Stomach (tissue), 9 donors: ENCODE results near the gene TECTB. TPM values are rescaled to one million over a fixed set of nuclear protein-coding genes. Genes with fewer than 3 reads are reported as not detected.

Source experiments
- DNase-seq, 2 donors: peaks; one replicate each; pipeline versions ENCODE4 v3.0.0 to v3.0.0-alpha.2; 2013 to 2019
- H3K27ac ChIP-seq, 5 donors: fragments of 200-600 bp in 4 of 5; sonication (generic) in 4 of 5; one replicate each; pipeline ENCODE4 v1.5.1; 2013 to 2019; ENCODE audit warnings: mild to moderate bottlenecking in 1 of 5, moderate library complexity in 1 of 5
- H3K27me3 ChIP-seq, 3 donors: fragments of 200-600 bp; sonication (generic); one replicate each; pipeline ENCODE4 v1.5.1; 2017 to 2019; ENCODE audit warnings: mixed run types in 1 of 3
- H3K36me3 ChIP-seq, 4 donors: fragments of 200-600 bp; sonication (generic); 1 replicate in 3 of 4; 2 replicates in 1 of 4; pipeline ENCODE4 v1.5.1; 2016 to 2019
- H3K4me1 ChIP-seq, 4 donors: fragments of 200-600 bp; sonication (generic); one replicate each; pipeline ENCODE4 v1.5.1; 2016 to 2019
- H3K4me3 ChIP-seq, 4 donors: fragments of 200-600 bp; sonication (generic) in 3 of 4; one replicate each; pipeline ENCODE4 v1.5.1; 2016 to 2019; ENCODE audit warnings: mild to moderate bottlenecking in 1 of 4
- H3K9me3 ChIP-seq, 4 donors: fragments of 200-600 bp; sonication (generic); one replicate each; pipeline ENCODE4 v1.5.1; 2016 to 2019
- EP300 ChIP-seq: sonication (generic); formaldehyde crosslinking; IDR thresholded peaks from one replicate; pipeline ENCODE4 v1.6.1; 2017; ENCODE audit warnings: antibody characterized with exemption
- POLR2A ChIP-seq, 4 donors: fragments of 450-650 bp; IDR thresholded peaks; one replicate each; pipeline ENCODE4 v1.6.1; 2016; ENCODE audit warnings: antibody characterized with exemption in 4 of 4, control low read depth in 2 of 4, mild to moderate bottlenecking in 1 of 4, moderate library complexity in 1 of 4
- POLR2AphosphoS5 ChIP-seq, 3 donors: sonication (generic); formaldehyde crosslinking; IDR thresholded peaks; one replicate each; pipeline ENCODE4 v1.6.1; 2016; ENCODE audit warnings: antibody characterized with exemption in 3 of 3
- WGBS, 5 donors: extraction: QIAGEN DNeasy Blood & Tissue Kit in 3 of 5; methylation state at CpG; one replicate each; pipeline versions ENCODE4 v1.1.5 to v1.1.7; 2013 to 2018; 5-methylcytosine and 5-hydroxymethylcytosine counted together
- intact Hi-C: fragments of 100-400 bp; cut with DNase I; formaldehyde crosslinking; loops from one replicate; pipeline ENCODE4 v1.15.1; 2023; ENCODE audit warnings: low total_unique reads
- polyA plus RNA-seq, 3 donors: library from polyadenylated mRNA; stranded (reverse); fragments of 200-250 nt; gene quantifications; one replicate each; pipeline ENCODE4 v1.2.3, GENCODE V29; 2013
- small RNA-seq, 4 donors: library from RNA; depleted of rRNA; stranded (forward); fragments of <200 nt; gene quantifications; one replicate each; pipeline ENCODE3, GENCODE V24; 2016
- total RNA-seq, 5 donors: library from RNA; depleted of rRNA; stranded (reverse); fragments of >200 nt; gene quantifications; one replicate each; pipeline versions ENCODE4 v1.1.0 to v1.2.3, GENCODE V29; 2014 to 2016
- TF ChIP-seq, protein P1 (sequence below), 7 experiments: fragments of 450-650 bp in 4 of 7; fragments of 200-600 bp in 3 of 7; sonication (generic) in 3 of 7; IDR thresholded peaks; one replicate each; pipeline ENCODE4 v1.5.1; 2016 to 2019; ENCODE audit warnings: antibody characterized with exemption in 7 of 7, control low read depth in 2 of 7, mild to moderate bottlenecking in 1 of 7
- donor health status: healthy with polysubstance abuse.
- donor health status: Bipolar disorder and iron deficiency.
- donor health status: healthy.

The TECTB gene
- total and polyA plus RNA-seq, 8 donors: not detected

DNA sequence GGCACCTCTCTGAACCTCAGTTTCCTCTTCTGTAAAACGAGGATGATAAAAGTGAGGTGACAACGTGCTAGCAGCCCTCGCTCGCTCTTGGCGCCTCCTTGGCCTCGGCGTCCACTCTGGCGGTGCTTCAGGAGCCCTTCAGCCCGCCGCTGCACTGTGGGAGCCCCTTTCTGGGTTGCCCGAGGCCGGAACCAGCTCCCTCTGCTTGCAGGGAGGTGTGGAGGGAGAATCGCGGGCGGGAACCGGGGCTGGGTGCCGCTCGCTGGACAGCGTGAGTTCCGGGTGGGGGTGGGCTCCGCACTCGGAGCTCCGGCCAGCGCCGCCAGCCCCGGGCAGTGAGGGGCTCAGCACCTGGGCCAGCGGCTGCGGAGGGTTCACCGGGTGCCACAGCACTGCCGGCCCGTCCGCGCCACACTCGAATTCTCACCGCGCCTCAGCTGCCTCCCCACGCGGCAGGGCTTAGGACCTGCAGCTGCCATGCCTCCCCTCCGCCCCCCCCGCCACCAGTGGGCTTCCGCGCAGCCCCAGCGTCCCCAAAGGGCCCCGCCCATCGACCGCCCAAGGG is 66.4 kb downstream of the TECTB start:
- Histone ChIP-seq H3K4me1 (no peaks in the 10 kb centered on the region), H3K4me3 (no peak overlapping the region), H3K27ac (no peak overlapping the region), H3K36me3 (no peaks in the 10 kb centered on the region), H3K27me3 (no peaks in the 10 kb centered on the region), H3K9me3 (no peaks in the 10 kb centered on the region)
- 93 to 96% (median 95%) methylated on average over 38 to 46 of the region's 46 CpGs for WGBS, 5 donors
- peak in 1 of 2 donors; percentile 15 for DNase-seq
- intact Hi-C loops: no loop called here
- TF ChIP-seq POLR2AphosphoS5 (IDR thresholded peaks at IDR 0.05) (no peak), POLR2A (IDR thresholded peaks at IDR 0.05) (no peak), EP300 (no peak)
- TF ChIP-seq, protein P1, sequence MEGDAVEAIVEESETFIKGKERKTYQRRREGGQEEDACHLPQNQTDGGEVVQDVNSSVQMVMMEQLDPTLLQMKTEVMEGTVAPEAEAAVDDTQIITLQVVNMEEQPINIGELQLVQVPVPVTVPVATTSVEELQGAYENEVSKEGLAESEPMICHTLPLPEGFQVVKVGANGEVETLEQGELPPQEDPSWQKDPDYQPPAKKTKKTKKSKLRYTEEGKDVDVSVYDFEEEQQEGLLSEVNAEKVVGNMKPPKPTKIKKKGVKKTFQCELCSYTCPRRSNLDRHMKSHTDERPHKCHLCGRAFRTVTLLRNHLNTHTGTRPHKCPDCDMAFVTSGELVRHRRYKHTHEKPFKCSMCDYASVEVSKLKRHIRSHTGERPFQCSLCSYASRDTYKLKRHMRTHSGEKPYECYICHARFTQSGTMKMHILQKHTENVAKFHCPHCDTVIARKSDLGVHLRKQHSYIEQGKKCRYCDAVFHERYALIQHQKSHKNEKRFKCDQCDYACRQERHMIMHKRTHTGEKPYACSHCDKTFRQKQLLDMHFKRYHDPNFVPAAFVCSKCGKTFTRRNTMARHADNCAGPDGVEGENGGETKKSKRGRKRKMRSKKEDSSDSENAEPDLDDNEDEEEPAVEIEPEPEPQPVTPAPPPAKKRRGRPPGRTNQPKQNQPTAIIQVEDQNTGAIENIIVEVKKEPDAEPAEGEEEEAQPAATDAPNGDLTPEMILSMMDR (IDR thresholded peaks at IDR 0.05): no peak

DNA sequence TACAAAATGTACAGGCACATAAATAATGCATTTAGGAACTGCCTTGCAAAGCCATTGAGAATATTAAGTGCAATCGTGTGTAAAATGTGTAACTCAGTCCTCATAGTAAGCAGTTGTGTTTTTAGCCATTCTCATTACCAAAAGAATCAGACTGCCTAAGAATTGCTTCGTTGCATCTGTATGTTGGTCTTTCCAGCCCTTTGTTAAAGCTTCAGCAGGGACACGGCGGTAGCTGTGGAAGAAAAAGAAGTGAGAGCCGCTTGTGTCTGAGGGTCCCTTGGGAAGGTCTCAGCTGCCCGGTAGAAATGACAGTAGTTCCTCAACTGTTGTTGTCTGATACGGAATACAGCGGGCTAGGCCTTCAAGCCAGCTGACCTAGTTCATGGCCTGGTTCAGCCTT is 67.9 kb downstream of the TECTB start:
- 86 to 93% (median 92%) methylated on average over 8 of the region's 8 CpGs for WGBS, 5 donors
- TF ChIP-seq POLR2A (IDR thresholded peaks at IDR 0.05) (no peak), POLR2AphosphoS5 (IDR thresholded peaks at IDR 0.05) (no peak), EP300 (no peak)
- TF ChIP-seq, protein P1 (IDR thresholded peaks at IDR 0.05): no peak
- H3K4me3 ChIP-seq: no peak overlapping the region
- H3K4me1 ChIP-seq: no peaks in the 10 kb centered on the region
- DNase-seq: no peak
- no peak overlapping the region for H3K27ac ChIP-seq
- no peaks in the 10 kb centered on the region for H3K9me3 ChIP-seq
- intact Hi-C loops: no loop called here
- H3K27me3 ChIP-seq: no peaks in the 10 kb centered on the region
- H3K36me3 ChIP-seq: no peaks in the 10 kb centered on the region

DNA sequence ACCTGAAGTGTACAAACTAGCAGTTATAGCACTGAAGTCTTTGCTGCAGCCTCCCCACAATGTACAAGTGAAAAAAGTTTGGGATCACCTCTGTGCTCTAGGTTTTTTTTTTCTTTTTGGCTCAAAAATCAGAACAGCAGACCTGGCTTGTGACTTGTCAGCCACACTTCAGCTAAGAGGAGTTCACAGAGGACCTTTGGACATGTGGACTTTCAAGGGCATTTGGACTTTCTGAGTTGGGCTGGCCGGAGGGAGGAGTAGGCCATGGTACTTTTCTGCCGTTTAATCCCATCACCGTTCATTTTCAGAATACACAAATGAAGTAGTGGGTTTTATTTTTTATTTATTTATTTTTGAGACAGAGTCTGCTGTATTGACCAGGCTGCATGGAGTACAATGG is 68.8 kb downstream of the TECTB start:
- Histone ChIP-seq H3K4me3 (no peak overlapping the region), H3K9me3 (no peaks in the 10 kb centered on the region), H3K36me3 (no peaks in the 10 kb centered on the region), H3K27ac (no peak overlapping the region), H3K27me3 (no peaks in the 10 kb centered on the region), H3K4me1 (no peaks in the 10 kb centered on the region)
- intact Hi-C loops: no loop called here
- TF ChIP-seq POLR2AphosphoS5 (IDR thresholded peaks at IDR 0.05): no peak
- TF ChIP-seq POLR2A (IDR thresholded peaks at IDR 0.05): no peak
- TF ChIP-seq EP300: no peak
- TF ChIP-seq, protein P1 (IDR thresholded peaks at IDR 0.05): no peak
- WGBS, 5 donors: 58 to 75% (median 68%) methylated on average over 3 of the region's 3 CpGs
- no peak for DNase-seq

DNA sequence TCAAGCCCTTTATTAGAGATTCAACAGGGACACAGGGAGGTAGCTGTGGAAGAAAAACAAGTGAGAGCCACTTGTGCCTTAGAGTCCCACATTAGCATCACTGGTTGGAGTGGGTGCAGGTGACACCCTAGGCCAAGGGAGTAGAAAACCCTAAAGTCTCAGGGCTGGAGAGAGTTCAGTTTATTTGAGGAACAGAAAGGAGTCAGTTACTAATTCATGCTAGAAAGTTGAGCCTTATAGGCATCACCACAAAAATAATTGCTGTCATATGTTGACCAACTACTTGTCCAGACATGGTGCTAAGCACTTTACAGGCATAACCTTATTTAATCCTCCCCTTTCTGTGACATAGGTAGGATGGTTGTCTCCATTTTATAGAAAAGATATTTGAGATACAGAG is 69.8 kb downstream of the TECTB start:
- no peaks in the 10 kb centered on the region for H3K36me3 ChIP-seq
- H3K9me3 ChIP-seq: no peaks in the 10 kb centered on the region
- TF ChIP-seq, protein P1 (IDR thresholded peaks at IDR 0.05): no peak
- TF ChIP-seq EP300 (no peak), POLR2AphosphoS5 (IDR thresholded peaks at IDR 0.05) (no peak), POLR2A (IDR thresholded peaks at IDR 0.05) (no peak)
- intact Hi-C loops: no loop called here
- no peak overlapping the region for H3K4me3 ChIP-seq
- no peak for DNase-seq
- no peak overlapping the region for H3K27ac ChIP-seq
- no peaks in the 10 kb centered on the region for H3K27me3 ChIP-seq
- H3K4me1 ChIP-seq: no peaks in the 10 kb centered on the region

Small RNA genes lying within 50 kb of the gene (small RNA-seq; reads per million reads assigned to genes)
- gene MIR6715A: 0 to 0.15 (median 0) reads per million in 4 donors

Other genes with a start within 250 kb of the TECTB start
- 10 to 100 TPM in 2 of 5 donors, 1 to 10 TPM in 3; 1.2 to 14.0 (median 8.9) TPM for gene GPAM, start 99.6 kb upstream of the TECTB start, total RNA-seq
- gene GPAM, start 99.6 kb upstream of the TECTB start, polyA plus RNA-seq: 1 to 10 TPM; 1.9 to 2.6 (median 2.3) TPM
- 100 to 1,000 TPM in 1 of 5 donors, 10 to 100 TPM in 4; 14.3 to 144 (median 44.0) TPM for gene ACSL5, start 90.7 kb downstream of the TECTB start, total RNA-seq
- 10 to 100 TPM in 1 of 3 donors, 1 to 10 TPM in 2; 4.9 to 16.9 (median 7.5) TPM for gene ACSL5, start 90.7 kb downstream of the TECTB start, polyA plus RNA-seq
- gene ZDHHC6, start 163.5 kb downstream of the TECTB start, total RNA-seq: 10 to 100 TPM; 20.0 to 57.1 (median 25.7) TPM
- gene ZDHHC6, start 163.5 kb downstream of the TECTB start, polyA plus RNA-seq: 10 to 100 TPM; 22.2 to 31.4 (median 25.2) TPM
- 100 to 1,000 TPM in 2 of 5 donors, 10 to 100 TPM in 3; 55.8 to 222 (median 94.9) TPM for gene VTI1A, start 163.8 kb downstream of the TECTB start, total RNA-seq
- 10 to 100 TPM in 1 of 3 donors, 1 to 10 TPM in 2; 6.5 to 10.7 (median 8.1) TPM for gene VTI1A, start 163.8 kb downstream of the TECTB start, polyA plus RNA-seq